ENCODE data around the gene PARP3. TPM values are rescaled to one million over a fixed set of nuclear protein-coding genes. Genes with fewer than 3 reads are reported as not detected.

PARP3 gene
- total RNA-seq, 1 donor from 2014 or later: 4.8 TPM

DNA sequence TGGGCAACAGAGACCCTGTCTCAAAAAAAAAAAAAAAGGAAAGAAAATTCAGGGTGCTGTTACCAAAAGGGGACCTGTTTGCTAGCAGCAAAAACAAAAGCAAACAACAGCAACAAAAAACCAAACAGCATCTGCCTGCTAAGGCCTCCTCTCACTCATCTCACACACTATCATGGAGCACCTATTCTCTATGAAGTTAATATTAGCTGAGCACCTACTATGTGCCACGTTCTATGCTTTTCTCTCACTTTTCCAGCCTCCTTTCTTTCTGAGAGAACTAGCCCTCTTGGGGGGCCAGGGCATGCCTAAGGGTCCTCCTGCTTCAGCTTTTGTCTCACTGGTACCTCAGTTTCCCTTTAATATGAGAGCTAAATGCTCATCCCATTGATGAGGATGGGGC is 12.6 kb downstream of the PARP3 start:
- Histone ChIP-seq H2AFZ (ENCODE audit: low read depth, low read length) (no peak overlapping the region), H3K9ac (ENCODE audit: low read length) (no peak overlapping the region), H3K4me3 (ENCODE audit: insufficient read depth, low read depth, low read length) (no peak overlapping the region), H3K36me3 (ENCODE audit: insufficient read depth, low read length) (peaks cover 4% of the 10 kb centered on the region), H3K27me3 (ENCODE audit: insufficient read depth, low read length) (peaks cover 9% of the 10 kb centered on the region), H3K4me2 (ENCODE audit: low read length) (no peak overlapping the region), H3K9me3 (ENCODE audit: insufficient read depth, low read depth, low read length) (no peaks in the 10 kb centered on the region), H3K27ac (ENCODE audit: low read depth, low read length) (no peak overlapping the region), H3K4me1 (ENCODE audit: insufficient read depth, low read length) (peaks cover 9% of the 10 kb centered on the region), H3K79me2 (ENCODE audit: insufficient read depth, low read length) (no peaks in the 10 kb centered on the region), H4K20me1 (ENCODE audit: insufficient read depth, low read length) (peaks cover 16% of the 10 kb centered on the region)
- no peak for DNase-seq (ENCODE audit: low read depth)
- no peak overlapping the region for H3K27ac Mint-ChIP-seq (ENCODE audit: unreplicated experiment)
- no peak overlapping the region for H3K4me3 Mint-ChIP-seq (ENCODE audit: unreplicated experiment)
- H3K4me1 Mint-ChIP-seq (ENCODE audit: low read depth, unreplicated experiment): no peaks in the 10 kb centered on the region
- peaks cover 12% of the 10 kb centered on the region for H3K36me3 Mint-ChIP-seq (ENCODE audit: low read depth, unreplicated experiment)
- H3K9me3 Mint-ChIP-seq (ENCODE audit: unreplicated experiment): peaks cover 5% of the 10 kb centered on the region
- TF ChIP-seq CTCF (IDR thresholded peaks at IDR 0.05; ENCODE audit: insufficient read depth, low read depth, low read length) (no peak), EZH2 (IDR thresholded peaks at IDR 0.05; ENCODE audit: insufficient read depth, low read length) (no peak)
- H3K27me3 Mint-ChIP-seq (ENCODE audit: low read depth, unreplicated experiment): peaks cover 35% of the 10 kb centered on the region
- FAIRE-seq: no peak

DNA sequence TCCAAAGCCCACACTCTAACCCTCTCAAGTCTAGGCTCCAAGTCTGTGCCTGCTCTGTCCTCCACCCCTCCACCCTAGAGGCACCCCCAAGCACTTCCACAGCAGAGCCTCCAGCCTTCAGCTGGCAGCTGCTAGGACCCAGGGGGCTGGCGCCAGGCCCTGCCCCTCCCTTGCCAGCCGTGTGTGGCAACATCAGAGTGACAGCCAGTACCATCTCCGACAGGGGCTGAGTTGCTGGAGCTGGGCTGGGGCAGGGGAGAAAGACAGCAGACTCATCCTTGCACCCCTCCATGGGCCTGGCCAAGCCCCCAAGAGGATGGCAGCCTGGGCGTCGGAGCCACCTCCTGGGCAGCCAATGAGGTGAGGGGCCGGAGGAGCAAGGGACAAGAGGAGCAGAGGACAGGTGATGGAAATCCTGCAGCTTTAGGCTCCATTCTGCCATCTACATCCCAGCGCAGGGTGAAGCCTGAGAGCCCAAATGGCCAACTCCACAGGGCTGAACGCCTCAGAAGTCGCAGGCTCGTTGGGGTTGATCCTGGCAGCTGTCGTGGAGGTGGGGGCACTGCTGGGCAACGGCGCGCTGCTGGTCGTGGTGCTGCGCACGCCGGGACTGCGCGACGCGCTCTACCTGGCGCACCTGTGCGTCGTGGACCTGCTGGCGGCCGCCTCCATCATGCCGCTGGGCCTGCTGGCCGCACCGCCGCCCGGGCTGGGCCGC is 13.2 kb downstream of the PARP3 start, which contains the start of gene GPR62:
Gene GPR62 (plus strand): TSS at position 207 of the 718 bp plus-strand sequence. CDS start 272 bp downstream, at position 479.
- H3K9me3 Mint-ChIP-seq (ENCODE audit: unreplicated experiment): peaks cover 5% of the 10 kb centered on the region
- H3K4me3 Mint-ChIP-seq (ENCODE audit: unreplicated experiment): no peak within 1 kb of the TSS
- H3K27me3 ChIP-seq (ENCODE audit: insufficient read depth, low read length): peaks cover 8% of the 10 kb centered on the region

More for the DNA sequence above, 13.2 kb downstream of the PARP3 start, which contains the start of gene GPR62:
- Histone ChIP-seq H3K4me2 (ENCODE audit: low read length) (peak within 1 kb of the TSS; percentile 84), H3K4me3 (ENCODE audit: insufficient read depth, low read depth, low read length) (peak within 1 kb of the TSS; percentile 39), H3K9ac (ENCODE audit: low read length) (peak within 1 kb of the TSS; percentile 2), H3K9me3 (ENCODE audit: insufficient read depth, low read depth, low read length) (no peaks in the 10 kb centered on the region), H3K36me3 (ENCODE audit: insufficient read depth, low read length) (peaks cover 4% of the 10 kb centered on the region), H3K4me1 (ENCODE audit: insufficient read depth, low read length) (peaks cover 9% of the 10 kb centered on the region), H4K20me1 (ENCODE audit: insufficient read depth, low read length) (peaks cover 17% of the 10 kb centered on the region), H2AFZ (ENCODE audit: low read depth, low read length) (peak within 1 kb of the TSS; percentile 69), H3K27ac (ENCODE audit: low read depth, low read length) (no peak within 1 kb of the TSS), H3K79me2 (ENCODE audit: insufficient read depth, low read length) (no peaks in the 10 kb centered on the region)
- Mint-ChIP-seq H3K36me3 (ENCODE audit: low read depth, unreplicated experiment) (peaks cover 15% of the 10 kb centered on the region), H3K4me1 (ENCODE audit: low read depth, unreplicated experiment) (no peaks in the 10 kb centered on the region), H3K27me3 (ENCODE audit: low read depth, unreplicated experiment) (peaks cover 35% of the 10 kb centered on the region), H3K27ac (ENCODE audit: unreplicated experiment) (no peak within 1 kb of the TSS)
- FAIRE-seq: no peak
- no peak for TF ChIP-seq EZH2 (IDR thresholded peaks at IDR 0.05; ENCODE audit: insufficient read depth, low read length)
- no peak for TF ChIP-seq CTCF (IDR thresholded peaks at IDR 0.05; ENCODE audit: insufficient read depth, low read depth, low read length)
- no peak for DNase-seq (ENCODE audit: low read depth)

All from astrocyte (in vitro differentiated cells and primary cell).